SK-MEL-5 (cell line): ENCODE data around the gene SIL1. TPM values are rescaled to one million over a fixed set of nuclear protein-coding genes. Genes with fewer than 3 reads are reported as not detected.
"Not testable (repeated sequence)": the region's sequence is repeated elsewhere in the genome, so short reads cannot be mapped to it uniquely, and the experiment has no call there.

Experiments used
- DNase-seq: peaks from one replicate; pipeline ENCODE4 v3.0.0-alpha.2; 2016; ENCODE audit warnings: low read depth, low spot score
- in situ Hi-C: cut with HindIII; loops from 2 replicates; pipeline ENCODE4 v1.10.0; 2016; ENCODE audit warnings: low sequenced_read_pairs, high pct_unique_total_duplicates, low pct_unique_long_range_greater_than_20kb
- total RNA-seq: library from RNA; depleted of rRNA; stranded (reverse); fragments of >200 nt; shearing (Covaris generic); gene quantifications from 2 replicates; pipeline ENCODE4 v1.2.3, GENCODE V29; 2014

Gene SIL1
- total RNA-seq, 1 experiment from 2014 or later: 66.1 TPM

DNA sequence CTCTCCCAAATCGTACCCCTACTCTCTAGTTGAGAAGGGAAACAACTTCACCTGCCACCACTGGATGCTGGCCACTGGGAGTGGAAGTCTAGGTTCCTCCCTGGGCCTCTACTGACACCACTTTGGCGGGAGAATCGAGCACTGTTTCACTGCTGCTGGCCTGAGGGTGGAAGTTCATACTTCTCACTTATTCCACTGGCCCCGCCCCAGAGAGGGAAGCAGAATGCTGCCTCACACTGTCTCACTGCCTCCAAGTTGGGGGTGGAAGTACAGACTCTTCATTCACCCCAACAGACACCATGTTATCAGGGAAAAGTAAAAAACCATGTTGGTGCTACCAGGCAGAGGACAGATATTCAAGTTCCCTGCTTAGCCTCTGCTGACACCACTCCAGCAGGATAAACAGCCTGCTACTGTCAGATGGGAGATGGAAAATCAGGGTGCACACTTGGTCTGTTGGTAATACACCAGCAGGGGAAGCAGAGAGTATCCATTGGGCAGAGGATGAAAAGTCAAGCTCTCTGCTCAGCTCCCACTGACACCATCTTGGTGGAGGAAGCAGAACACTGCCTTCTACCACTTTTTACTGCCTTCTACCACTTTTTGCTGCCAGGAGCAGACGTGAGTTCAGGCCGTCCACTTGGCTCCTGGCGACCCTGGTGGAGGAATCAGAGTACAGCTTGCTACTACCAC is 159.4 kb downstream of the SIL1 start:
- in situ Hi-C loops: no loop called here
- DNase-seq: peak; percentile 54

DNA sequence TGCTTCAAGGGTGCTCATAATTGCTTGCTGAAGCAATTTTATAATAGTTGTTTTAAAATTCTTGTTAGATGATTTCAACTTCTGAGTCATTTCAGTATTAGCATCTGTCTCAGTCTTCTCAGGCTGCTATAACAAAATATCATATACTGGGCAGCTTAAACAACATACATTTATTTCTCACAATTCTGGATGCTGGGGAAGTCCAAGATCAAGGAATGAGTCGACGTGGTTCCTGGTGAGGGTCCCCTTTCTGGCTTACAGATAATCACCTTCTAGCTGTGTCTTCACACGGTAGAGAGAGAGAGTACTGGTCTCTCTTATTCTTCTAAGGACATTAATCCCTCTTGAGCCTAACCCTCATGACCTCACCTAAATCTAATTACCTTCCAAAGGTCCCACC is 160.4 kb downstream of the SIL1 start:
- in situ Hi-C loops: no loop called here
- no peak for DNase-seq

- in situ Hi-C loops: not testable (repeated sequence)
Observed at GRCh38 chr5:139036332-139036731, 161.8 kb downstream of the SIL1 start.

DNA sequence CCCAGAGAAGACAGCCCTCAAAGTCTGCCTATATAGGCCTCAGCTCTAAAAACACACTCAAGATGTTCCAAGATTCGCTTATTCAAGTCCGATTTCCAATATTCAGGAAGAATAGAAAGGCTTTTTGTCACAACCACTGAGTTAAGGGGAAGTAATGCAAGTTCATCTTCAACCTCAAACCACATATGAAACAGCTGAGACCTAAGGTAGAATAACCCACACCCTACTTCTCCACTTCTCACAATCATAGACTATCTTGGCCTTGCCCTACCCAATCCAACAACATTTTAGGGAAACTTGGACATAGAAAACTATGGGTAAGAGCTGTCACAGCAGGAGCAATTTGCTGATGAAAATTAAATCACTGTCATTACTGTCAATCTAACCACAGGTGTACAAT is 171.0 kb downstream of the SIL1 start:
- DNase-seq: no peak
- in situ Hi-C loops: no loop called here

More at GRCh38 chr5:139036332-139036731, 161.8 kb downstream of the SIL1 start:
- DNase-seq: not testable (repeated sequence)

DNA sequence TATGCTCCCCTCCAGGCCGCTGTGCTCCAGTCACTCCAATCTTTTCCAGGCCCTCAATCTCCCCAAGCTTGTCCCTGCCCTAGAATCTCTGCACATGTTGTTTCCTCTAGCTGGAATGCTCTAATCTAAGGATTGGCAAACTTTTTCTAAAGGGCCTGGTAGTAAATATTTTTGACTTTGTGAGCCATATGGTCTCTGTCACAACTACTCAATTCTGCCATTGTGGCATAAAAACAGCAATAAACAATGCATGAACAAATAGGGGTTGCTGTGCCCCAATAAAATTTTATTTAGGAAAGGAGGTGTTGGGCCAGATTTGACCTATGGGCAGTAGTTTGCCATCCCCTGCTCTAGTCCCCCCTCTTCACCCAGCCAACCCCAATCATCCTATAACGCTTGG is 172.5 kb downstream of the SIL1 start:
- DNase-seq: no peak
- in situ Hi-C loops: no loop called here

DNA sequence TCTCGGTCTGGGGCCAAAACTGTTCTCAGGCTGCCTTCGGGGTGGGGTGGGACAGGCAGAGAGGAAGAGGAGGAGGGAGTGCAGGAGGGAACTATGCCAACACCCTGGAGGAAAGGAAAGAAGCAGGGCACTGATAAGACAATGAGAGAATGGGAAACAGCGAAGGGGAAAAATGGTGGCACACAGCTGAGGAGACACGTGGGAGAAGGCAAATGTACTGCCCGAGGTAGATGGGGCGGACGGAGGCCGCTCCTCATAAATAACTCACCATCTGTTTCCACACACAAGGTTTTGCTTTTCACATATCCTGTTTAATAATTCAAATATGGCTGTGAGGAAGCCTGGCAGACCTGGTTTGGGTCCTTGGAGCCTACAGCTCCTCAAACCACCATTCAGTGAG is 174.9 kb downstream of the SIL1 start:
- no peak for DNase-seq
- in situ Hi-C loops: no loop called here

GRCh38 chr5:139022528-139022927 is 175.6 kb downstream of the SIL1 start:
- DNase-seq: no peak
- in situ Hi-C loops: no loop called here

DNA sequence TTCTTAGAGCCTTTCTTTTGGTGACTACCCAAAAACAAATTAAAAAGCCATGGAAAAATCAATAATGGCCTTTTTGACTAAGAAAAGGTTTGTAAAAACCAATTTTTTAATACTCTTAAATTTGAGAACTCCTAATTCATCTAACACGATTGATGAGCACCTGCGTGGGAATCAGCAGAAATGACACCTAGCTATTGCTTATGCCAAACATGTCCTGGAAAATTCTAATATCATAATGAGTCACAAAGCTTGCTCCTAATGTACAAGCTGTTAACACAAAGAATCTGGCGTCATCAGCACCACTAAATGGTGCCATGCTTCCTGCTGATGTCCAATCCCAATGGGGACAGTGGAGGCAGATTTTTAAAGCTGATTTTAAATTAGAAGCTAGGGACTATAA is 176.8 kb downstream of the SIL1 start:
- in situ Hi-C loops: no loop called here
- no peak for DNase-seq

DNA sequence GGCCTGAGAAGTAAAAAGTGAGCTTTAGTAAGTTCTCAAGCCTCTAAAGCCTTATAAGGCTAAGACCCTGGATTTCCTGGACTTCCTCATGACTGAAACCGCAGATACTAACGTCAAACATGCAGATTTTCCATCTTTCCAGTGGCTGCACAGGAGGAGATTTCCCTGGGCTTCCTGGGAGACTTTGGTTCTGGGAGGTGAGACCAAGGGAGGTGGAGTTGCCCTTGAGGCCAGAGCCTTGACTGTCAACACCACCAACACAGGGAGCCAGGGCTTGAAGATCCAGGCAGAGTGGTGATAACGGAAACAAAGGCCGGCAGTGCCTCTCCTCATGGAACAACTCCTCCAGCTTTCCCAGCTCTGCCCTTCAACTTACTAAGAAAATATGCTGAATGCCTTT is 178.3 kb downstream of the SIL1 start:
- in situ Hi-C loops: no loop called here
- DNase-seq: no peak

DNA sequence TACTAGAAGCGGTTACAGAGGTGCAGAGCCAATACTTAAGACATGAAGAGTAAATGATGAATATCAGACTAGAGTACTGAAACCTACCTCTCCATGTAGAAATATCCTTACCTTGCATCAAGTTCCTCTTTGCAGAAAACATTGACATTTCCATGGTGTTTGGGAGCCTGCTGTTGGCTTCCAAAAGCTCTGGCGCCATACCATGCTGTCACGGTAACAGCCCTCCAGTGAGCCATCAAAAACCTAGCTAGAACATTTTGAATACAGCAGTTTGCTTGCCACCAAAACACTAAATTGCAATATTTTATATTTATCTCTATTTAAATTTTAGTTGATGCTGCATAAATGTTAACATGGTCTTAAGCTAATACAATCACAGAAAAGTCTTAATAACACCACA is 179.0 kb downstream of the SIL1 start:
- no peak for DNase-seq
- in situ Hi-C loops: no loop called here

DNA sequence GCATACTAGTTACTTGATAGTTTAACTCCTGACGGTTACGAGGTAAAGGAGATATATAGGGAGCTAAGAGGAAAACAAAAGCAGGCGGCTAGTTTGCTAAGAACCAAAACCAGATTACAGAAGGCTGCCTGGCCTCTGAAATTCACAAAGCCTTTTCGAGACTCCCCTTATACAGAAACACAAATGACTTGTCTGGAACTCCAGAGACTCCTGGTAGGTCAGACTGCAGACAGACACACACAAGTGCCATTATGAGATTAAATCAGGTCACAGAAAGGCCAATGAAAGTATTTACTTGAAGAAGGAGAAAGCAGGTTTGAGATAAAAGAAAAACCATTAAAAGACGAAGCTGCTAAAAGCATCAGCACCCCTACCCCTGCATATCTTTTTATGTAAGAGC is 180.5 kb downstream of the SIL1 start:
- DNase-seq: no peak
- in situ Hi-C loops: no loop called here

GRCh38 chr5:139016186-139016585 is 182.0 kb downstream of the SIL1 start:
- in situ Hi-C loops: no loop called here
- DNase-seq: no peak

DNA sequence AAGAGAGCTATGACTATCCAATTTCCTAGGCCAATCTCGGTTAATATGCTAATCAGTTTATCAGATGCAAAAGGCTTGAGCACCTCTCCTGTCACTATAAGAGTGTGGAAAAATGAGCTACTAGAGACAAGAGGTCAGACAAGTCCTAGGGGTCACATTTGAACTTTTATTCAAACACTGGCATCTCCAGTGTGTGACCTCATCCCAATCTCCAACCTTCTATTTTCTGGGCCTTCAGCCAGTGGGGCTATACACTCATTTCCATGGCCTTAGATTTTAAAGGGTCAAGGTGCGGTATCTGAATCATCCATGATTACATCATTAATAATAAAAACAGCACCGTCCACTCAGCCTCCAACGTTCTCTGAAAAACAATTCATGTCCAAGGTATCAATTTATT is 183.4 kb downstream of the SIL1 start:
- in situ Hi-C loops: no loop called here
- DNase-seq: no peak

DNA sequence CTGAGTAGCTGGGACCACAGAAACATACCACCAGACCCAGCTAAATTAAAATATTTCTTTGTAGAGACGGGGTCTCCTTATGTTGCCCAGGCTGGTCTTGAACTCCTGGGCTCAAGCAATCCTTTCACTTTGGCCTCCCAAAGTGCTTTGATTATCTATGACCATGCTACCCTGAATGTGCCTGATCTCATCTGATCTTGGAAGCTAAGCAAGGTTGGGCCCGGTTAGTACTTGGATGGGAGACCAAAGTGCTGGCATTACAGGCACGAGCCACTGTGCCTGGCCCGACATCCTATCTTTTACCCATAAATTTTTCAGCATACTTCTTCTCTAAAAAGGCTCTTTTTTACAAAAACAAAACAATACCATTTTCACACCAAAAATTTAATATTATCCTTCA is 186.0 kb downstream of the SIL1 start:
- in situ Hi-C loops: no loop called here
- DNase-seq: no peak

GRCh38 chr5:139011156-139011555 is 187.0 kb downstream of the SIL1 start:
- DNase-seq, in situ Hi-C loops: not testable (repeated sequence)

DNA sequence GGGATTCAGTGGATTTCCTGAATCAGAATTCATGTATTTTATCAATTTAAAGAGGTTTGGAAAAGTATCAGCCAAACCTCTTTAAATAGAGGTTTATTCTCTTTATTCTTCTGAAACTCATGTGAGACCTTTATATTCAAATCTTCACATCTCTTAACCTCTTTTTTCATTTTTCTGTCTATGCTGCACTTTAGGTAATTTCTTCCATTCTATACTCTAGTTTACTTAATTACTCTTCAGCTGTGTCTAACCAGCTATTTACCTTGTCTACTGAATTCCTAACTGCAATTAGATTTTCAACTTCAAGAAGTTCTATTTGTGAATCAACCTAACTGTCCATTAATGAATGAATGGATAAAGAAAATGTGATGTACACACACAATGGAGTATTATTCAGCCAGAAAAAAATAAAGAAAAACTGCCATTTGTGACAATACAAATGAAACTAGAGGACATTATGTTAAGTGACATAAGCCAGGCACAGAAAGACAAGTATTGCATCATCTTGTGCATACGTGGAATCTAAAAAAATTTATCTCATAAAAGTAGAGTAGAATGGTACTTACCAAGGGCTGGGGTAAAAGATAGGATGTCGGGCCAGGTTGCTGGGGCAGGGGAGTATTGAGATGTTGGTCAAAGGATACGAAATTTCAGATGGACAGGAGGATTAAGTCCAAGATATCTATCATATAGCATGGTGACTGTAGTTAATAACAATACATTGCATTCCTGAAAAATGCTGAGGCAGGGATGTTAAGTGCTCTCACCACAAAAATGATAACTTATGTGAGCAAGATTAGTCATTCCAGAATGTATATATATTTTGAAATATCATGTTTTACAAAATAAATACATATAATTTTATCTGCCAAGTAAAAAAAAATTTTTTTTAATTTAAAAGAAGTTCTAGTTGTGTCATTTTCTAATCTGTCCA is 193.5 kb downstream of the SIL1 start:
- in situ Hi-C loops: no loop called here
- DNase-seq: no peak

GRCh38 chr5:138999674-139000073 is 198.5 kb downstream of the SIL1 start:
- DNase-seq: no peak
- in situ Hi-C loops: no loop called here

DNA sequence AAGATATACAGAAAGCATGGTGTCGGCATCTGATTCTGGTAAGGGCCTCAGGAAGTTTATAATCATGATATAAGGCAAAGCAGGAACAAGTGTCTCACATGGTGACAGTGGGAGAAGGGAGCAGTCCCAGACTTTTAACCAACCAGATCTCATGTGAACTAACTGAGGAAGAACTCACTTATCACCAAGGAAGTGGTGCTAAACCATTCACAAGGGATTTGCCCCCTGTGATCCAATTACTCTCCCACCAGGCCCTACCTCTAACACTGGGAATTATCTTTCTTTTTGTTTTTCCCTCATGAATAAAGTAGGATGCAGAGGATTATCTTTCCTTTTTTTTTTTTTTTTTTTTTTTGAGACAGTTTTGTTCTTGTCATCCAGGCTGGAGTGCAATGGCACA is 199.6 kb downstream of the SIL1 start:
- DNase-seq: no peak
- in situ Hi-C loops: no loop called here

DNA sequence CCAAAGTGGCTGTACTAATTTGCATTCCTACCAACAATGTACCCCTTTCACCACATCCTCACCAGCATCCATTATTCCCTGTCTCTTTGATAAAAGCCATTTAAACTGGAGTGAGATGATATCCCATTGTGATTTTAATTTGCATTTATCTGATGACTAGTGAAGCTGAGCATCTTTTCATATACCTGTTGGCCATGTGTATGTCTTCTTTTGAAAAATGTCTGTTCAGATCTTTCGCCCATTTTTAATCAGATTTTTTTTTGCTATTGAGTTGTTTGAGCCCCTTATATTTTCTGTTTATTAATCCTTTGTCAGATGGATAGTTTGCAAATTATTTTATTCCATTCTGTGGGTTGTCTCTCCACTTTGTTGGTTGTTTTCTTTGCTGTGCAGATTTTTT is 202.0 kb downstream of the SIL1 start:
- in situ Hi-C loops: no loop called here
- DNase-seq: no peak
